Measurements from ENCODE around the gene SART1. TPM values are rescaled to one million over a fixed set of nuclear protein-coding genes. Genes with fewer than 3 reads are reported as not detected.

The SART1 gene
- total and polyA plus RNA-seq, 10 of the 15 experiments (the other 5 are each of a cell fraction or from before 2014, with no cell fraction given), result 6.2 to 60.5 (median 37.4) TPM

DNA sequence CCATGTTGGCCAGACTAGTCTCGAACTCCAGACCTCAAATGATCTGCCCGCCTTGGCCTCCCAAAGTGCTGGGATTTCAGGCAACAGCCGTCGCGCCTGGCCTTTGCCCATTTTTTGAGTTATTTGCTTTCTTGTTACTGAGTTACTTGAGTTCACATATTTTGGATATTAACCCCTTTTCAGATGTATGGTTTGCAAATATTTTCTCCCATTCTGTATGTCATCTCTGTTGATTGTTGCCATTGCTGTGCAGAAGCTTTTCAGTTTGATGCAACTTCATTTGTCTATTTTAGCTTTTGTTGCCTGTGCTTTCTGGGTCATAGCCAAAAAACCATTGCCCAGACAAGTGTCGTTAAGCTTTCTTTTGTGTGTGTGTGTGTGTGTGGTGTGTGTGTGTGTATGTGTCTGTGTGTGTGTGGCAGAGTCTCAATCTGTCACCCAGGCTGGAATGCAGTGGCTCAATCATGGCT, 9.4 kb upstream of the SART1 start (continued):
- TF ChIP-seq TCF3 (IDR thresholded peaks at IDR 0.05; ENCODE audit: borderline replicate concordance, insufficient read depth, low read depth, low read length), result no peak

DNA sequence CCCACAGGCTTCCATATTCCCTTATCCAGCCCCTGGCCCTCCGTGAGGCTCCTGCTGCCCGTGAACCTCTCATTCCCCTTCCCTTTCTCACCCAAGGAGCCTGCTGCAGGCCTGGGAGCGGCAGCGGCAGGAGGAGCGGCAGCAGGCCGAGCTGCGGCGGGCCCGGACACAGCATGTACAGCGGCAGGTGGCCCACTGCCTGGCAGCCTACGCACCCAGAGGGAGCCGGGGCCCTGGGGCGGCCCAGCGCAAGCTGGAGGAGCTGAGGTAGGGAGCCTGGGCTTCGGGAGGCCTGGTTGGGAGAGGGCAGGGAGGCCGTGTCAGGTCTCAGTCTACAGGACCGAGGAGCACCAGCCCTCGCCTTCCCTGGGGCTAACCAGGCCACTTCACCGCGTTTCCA, 8.1 kb upstream of the SART1 start:
- H2AFZ ChIP-seq (ENCODE audit: control insufficient read depth, low read depth, low read length), result no peak overlapping the region
- DNase-seq (ENCODE audit: low read depth, low spot score), result no peak
- ATAC-seq, result no peak
- TF ChIP-seq YY1 (IDR thresholded peaks at IDR 0.05; ENCODE audit: low read depth, low read length) (no peak), NR2C1 (IDR thresholded peaks at IDR 0.05) (no peak), GABPA (IDR thresholded peaks at IDR 0.05; ENCODE audit: low read depth) (no peak), POLR2AphosphoS5 (IDR thresholded peaks at IDR 0.05; ENCODE audit: low read length) (no peak), ATF7 (IDR thresholded peaks at IDR 0.05; ENCODE audit: low read depth) (no peak), YBX1 (IDR thresholded peaks at IDR 0.05) (no peak), MYB (IDR thresholded peaks at IDR 0.05; ENCODE audit: borderline replicate concordance, low read depth, low read length) (no peak), IRF4 (IDR thresholded peaks at IDR 0.05; ENCODE audit: low read depth, low read length) (no peak), TBL1XR1 (IDR thresholded peaks at IDR 0.05; ENCODE audit: low read depth, low read length) (no peak), KDM1A (IDR thresholded peaks at IDR 0.05; ENCODE audit: borderline replicate concordance) (no peak), MEF2B (IDR thresholded peaks at IDR 0.05; ENCODE audit: partially characterized antibody, poor library complexity, severe bottlenecking) (no peak), CBX5 (IDR thresholded peaks at IDR 0.05; ENCODE audit: low read depth) (no peak)
- TF ChIP-seq, protein P1, sequence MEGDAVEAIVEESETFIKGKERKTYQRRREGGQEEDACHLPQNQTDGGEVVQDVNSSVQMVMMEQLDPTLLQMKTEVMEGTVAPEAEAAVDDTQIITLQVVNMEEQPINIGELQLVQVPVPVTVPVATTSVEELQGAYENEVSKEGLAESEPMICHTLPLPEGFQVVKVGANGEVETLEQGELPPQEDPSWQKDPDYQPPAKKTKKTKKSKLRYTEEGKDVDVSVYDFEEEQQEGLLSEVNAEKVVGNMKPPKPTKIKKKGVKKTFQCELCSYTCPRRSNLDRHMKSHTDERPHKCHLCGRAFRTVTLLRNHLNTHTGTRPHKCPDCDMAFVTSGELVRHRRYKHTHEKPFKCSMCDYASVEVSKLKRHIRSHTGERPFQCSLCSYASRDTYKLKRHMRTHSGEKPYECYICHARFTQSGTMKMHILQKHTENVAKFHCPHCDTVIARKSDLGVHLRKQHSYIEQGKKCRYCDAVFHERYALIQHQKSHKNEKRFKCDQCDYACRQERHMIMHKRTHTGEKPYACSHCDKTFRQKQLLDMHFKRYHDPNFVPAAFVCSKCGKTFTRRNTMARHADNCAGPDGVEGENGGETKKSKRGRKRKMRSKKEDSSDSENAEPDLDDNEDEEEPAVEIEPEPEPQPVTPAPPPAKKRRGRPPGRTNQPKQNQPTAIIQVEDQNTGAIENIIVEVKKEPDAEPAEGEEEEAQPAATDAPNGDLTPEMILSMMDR (IDR thresholded peaks at IDR 0.05 in 2 of 3, conservative IDR thresholded peaks at IDR 0.05 in 1 of 3; ENCODE audit: control insufficient read depth in 2 of 3, extremely low read depth in 1 of 3, insufficient read depth in 1 of 3, low read depth in 3 of 3, low read length in 3 of 3), result no peak
- TF ChIP-seq, protein P2, sequence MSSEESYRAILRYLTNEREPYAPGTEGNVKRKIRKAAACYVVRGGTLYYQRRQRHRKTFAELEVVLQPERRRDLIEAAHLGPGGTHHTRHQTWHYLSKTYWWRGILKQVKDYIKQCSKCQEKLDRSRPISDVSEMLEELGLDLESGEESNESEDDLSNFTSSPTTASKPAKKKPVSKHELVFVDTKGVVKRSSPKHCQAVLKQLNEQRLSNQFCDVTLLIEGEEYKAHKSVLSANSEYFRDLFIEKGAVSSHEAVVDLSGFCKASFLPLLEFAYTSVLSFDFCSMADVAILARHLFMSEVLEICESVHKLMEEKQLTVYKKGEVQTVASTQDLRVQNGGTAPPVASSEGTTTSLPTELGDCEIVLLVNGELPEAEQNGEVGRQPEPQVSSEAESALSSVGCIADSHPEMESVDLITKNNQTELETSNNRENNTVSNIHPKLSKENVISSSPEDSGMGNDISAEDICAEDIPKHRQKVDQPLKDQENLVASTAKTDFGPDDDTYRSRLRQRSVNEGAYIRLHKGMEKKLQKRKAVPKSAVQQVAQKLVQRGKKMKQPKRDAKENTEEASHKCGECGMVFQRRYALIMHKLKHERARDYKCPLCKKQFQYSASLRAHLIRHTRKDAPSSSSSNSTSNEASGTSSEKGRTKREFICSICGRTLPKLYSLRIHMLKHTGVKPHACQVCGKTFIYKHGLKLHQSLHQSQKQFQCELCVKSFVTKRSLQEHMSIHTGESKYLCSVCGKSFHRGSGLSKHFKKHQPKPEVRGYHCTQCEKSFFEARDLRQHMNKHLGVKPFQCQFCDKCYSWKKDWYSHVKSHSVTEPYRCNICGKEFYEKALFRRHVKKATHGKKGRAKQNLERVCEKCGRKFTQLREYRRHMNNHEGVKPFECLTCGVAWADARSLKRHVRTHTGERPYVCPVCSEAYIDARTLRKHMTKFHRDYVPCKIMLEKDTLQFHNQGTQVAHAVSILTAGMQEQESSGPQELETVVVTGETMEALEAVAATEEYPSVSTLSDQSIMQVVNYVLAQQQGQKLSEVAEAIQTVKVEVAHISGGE (CRISPR knock-in tag; IDR thresholded peaks at IDR 0.05), result no peak

More for the DNA sequence above, 8.1 kb upstream of the SART1 start:
- no peak overlapping the region for H3K9ac ChIP-seq (ENCODE audit: control insufficient read depth, insufficient read depth, low read length)
- H3K4me1 ChIP-seq (ENCODE audit: control insufficient read depth, insufficient read depth, low read length), result peaks cover 14% of the 10 kb centered on the region
- H3K27ac ChIP-seq (ENCODE audit: control insufficient read depth, insufficient read depth), result no peak overlapping the region
- H4K20me1 ChIP-seq (ENCODE audit: control insufficient read depth, insufficient read depth), result no peaks in the 10 kb centered on the region
- ChIA-PET CTCF (interaction anchor here (2.3 kb wide), 1 partner anchor 68 kb away, joined by 9 read pairs; no protein-coding TSS in a partner anchor), RAD21 (ENCODE audit: unreplicated experiment) (no interaction called here), SMC1A (ENCODE audit: uncharacterized antibody, unreplicated experiment) (interaction anchor here (0.6 kb wide), 1 partner anchor 92 kb away, joined by 4 read pairs; no protein-coding TSS in a partner anchor), POLR2A (interaction anchor here (0.7 kb wide), 1 partner anchor 414 kb away, joined by 3 read pairs; no protein-coding TSS in a partner anchor)
- H3K36me3 ChIP-seq (ENCODE audit: control insufficient read depth in 2 of 2, insufficient read depth in 2 of 2, low read length in 1 of 2), result no peaks in the 10 kb centered on the region
- intact Hi-C loops (cut with micrococcal nuclease; ENCODE audit: unreplicated experiment), result no loop called here
- no peak for FAIRE-seq
- WGBS (ENCODE audit: insufficient coverage, insufficient replicate concordance, low lambda C conversion rate, missing lambda C conversion rate), result 86% methylated on average over 17 of the region's 20 CpGs
- no peak overlapping the region for H3K4me2 ChIP-seq (ENCODE audit: control insufficient read depth, insufficient read depth)
- no peaks in the 10 kb centered on the region for H3K79me2 ChIP-seq (ENCODE audit: control insufficient read depth, insufficient read depth, low read length)
- in situ Hi-C loops (cut with MboI), result no loop called here
- H3K4me3 ChIP-seq, result no peak overlapping the region
- no TSS peak for BruUV-seq (replicated peaks)
- no peaks in the 10 kb centered on the region for H3K9me3 ChIP-seq (replicated peaks; ENCODE audit: control insufficient read depth, insufficient read depth, low read length)
- no peaks in the 10 kb centered on the region for H3K27me3 ChIP-seq (replicated peaks in 1 of 2; ENCODE audit: control insufficient read depth in 2 of 2, insufficient read depth in 2 of 2, low read length in 1 of 2)

Measured in GM12878 (cell line).